OCI-LY7 (cell line): ENCODE measurements around the gene MTMR2.

Source experiments
- EZH2phosphoT487 ChIP-seq: fragments of 200-600 bp; sonication (generic); IDR thresholded peaks from 2 replicates; pipeline ENCODE4 v1.6.1; 2018; ENCODE audit warnings: low read depth, borderline replicate concordance, mild to moderate bottlenecking, mixed run types, antibody characterized with exemption, low read length, moderate library complexity, mixed read lengths
- TF ChIP-seq, protein P1 (sequence below): fragments of 200-600 bp; sonication (generic); conservative IDR thresholded peaks from 2 replicates; pipeline ENCODE4 v1.5.1; 2014; ENCODE audit warnings: mild to moderate bottlenecking, antibody characterized with exemption, low read length, moderate library complexity, mixed read lengths

DNA sequence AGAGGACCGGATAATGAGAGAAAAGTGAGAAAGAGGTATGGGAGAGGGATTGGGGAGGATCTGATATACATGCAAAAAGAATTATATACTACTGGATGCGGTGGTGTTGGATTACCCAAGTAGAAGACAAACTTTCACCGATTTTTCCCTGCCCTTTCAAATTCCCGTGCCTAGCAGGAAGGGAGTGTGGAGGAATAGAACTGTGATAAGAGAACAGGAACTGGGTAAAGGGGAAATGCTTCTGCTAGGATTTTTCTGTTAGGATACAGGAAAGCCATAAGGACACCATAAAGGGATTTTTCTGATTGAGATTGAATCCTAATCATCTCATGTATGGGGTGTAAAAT, 480 bp upstream of the MTMR2 start:
- TF ChIP-seq, protein P1, sequence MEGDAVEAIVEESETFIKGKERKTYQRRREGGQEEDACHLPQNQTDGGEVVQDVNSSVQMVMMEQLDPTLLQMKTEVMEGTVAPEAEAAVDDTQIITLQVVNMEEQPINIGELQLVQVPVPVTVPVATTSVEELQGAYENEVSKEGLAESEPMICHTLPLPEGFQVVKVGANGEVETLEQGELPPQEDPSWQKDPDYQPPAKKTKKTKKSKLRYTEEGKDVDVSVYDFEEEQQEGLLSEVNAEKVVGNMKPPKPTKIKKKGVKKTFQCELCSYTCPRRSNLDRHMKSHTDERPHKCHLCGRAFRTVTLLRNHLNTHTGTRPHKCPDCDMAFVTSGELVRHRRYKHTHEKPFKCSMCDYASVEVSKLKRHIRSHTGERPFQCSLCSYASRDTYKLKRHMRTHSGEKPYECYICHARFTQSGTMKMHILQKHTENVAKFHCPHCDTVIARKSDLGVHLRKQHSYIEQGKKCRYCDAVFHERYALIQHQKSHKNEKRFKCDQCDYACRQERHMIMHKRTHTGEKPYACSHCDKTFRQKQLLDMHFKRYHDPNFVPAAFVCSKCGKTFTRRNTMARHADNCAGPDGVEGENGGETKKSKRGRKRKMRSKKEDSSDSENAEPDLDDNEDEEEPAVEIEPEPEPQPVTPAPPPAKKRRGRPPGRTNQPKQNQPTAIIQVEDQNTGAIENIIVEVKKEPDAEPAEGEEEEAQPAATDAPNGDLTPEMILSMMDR = no peak
- no peak for TF ChIP-seq EZH2phosphoT487
